Epithelial cell of esophagus (primary cell): Measurements from ENCODE around the gene HELZ.
"Not testable (repeated sequence)": the region's sequence is repeated elsewhere in the genome, so short reads cannot be mapped to it uniquely, and the experiment has no call there.

Source experiments
- DNase-seq: peaks from one replicate; pipeline ENCODE4 v3.0.0; 2010; ENCODE audit warnings: low read depth
- H3K4me3 ChIP-seq: 2 replicates; pipeline ENCODE4 v1.5.1; 2011; ENCODE audit warnings: mild to moderate bottlenecking, low read length, control low read depth
- CTCF ChIP-seq: IDR thresholded peaks from 2 replicates; pipeline ENCODE4 v1.5.1; 2011; ENCODE audit warnings: low read depth, mild to moderate bottlenecking, low read length, control low read depth, inconsistent platforms; ENCODE audit not compliant: insufficient read depth; ENCODE audit errors: missing control alignments

The HELZ gene

DNA sequence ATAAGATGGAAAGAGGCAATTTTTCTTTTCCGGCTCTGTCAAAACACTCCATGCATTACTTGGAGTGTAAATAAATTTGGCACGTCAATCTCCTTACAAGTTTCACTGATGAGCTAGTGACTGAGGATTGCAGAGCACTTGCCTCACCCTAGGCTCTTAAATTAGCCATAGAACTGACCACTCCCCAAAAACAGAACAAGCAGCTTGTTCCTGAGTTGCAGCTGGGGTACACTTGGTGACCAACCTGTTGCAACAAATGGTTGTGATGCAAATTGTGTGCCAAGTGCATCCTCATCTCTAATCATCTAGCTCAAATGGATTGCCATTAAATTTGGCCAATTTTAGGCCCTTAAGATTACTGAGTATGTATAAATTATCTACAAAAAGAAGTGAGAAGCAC is 133.7 kb downstream of the HELZ start:
- TF ChIP-seq CTCF, result no peak
- no peak for DNase-seq
- no peak overlapping the region for H3K4me3 ChIP-seq

DNA sequence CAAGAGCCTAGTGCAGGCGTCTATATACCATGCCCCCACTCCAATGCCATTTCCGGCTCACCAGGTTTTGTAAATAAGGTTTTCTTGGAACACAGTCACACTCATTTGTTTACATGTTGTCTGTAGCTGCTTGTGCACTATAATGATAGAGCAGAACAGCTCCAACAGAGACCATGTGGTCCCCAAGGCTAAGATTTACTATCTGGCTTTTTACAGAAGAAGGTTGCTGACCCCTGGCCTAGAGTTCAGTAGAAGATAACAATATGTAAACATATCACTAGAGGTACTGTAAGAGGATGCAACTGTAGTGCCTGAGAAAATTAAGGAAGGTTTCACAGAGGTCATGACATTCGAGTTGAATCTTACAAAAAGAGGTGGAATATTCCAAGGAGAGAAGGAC is 134.4 kb downstream of the HELZ start:
- DNase-seq, result no peak
- TF ChIP-seq CTCF, result no peak
- no peak overlapping the region for H3K4me3 ChIP-seq

GRCh38 chr17:67109111-67109510 is 135.9 kb downstream of the HELZ start:
- no peak for TF ChIP-seq CTCF
- H3K4me3 ChIP-seq, result no peak overlapping the region
- no peak for DNase-seq

DNA sequence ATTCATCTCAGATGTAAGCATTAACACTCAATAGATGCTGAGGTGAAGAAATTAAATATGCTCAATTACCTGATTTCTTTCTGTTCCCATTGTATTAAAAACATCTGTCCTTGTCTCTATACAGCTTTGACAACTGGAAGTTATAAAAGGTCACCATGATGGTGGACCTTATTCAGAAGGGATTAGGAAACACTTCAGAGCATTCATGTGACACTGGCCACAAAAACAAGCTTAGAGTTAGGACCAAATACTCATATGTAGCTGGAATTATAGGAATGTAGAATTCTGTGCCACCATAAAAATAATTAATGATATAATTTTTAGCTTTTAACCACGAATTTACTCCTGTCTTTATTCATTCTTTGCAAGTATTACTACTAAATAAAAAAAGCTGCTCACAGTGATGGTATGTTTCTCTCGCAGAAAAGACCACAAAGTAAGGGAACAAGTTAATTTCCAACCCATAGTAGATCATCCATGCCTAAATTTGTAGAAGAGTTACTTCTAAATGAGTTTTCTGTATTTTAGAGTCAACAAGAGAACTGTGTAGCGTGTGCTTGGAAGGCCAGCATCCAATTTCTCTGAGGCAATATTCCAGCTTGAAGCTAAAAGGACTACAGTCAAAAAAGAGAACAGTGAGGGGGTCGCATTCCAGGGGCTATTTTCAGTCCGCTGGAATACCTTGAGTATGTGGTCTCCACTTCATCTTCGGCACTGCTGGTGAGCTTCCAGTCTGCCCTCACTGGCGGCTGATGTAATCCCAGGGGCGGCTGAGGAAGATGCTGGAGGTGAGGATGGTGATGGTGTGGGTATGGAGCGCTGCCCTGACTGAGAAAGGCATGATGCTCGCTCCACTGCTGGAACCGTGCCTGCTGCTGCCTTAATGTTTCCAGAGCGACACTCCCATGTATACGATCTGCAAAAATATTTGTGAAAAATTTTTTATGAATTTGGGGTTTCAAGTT is 136.9 kb downstream of the HELZ start:
- DNase-seq, result no peak

DNA sequence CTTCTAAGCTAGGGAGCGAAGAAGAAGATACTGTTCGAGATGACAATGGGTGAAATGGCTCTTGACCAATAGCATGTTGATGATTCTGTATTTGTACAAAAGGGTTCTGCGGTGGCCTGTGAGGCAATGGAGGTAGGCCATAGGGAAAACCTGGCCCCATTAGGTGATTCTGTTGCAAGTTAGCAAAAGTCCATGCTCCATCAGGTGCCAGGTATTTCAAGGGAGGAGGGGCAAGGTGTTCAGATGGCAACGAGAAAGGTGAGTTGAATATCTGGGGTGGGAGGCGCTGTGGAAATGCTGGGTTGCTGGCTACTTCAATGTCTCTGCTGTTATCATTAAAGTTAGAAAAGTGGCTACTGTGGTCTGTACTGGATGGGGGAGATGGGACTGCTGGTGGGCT is 137.8 kb downstream of the HELZ start:
- DNase-seq, result no peak
- no peak for TF ChIP-seq CTCF
- no peak overlapping the region for H3K4me3 ChIP-seq

More for the DNA sequence above, 136.9 kb downstream of the HELZ start:
- H3K4me3 ChIP-seq, result no peak overlapping the region
- TF ChIP-seq CTCF, result no peak

GRCh38 chr17:67105213-67105612 is 139.8 kb downstream of the HELZ start:
- TF ChIP-seq CTCF, result no peak
- peak; percentile 60 for DNase-seq
- no peak overlapping the region for H3K4me3 ChIP-seq

DNA sequence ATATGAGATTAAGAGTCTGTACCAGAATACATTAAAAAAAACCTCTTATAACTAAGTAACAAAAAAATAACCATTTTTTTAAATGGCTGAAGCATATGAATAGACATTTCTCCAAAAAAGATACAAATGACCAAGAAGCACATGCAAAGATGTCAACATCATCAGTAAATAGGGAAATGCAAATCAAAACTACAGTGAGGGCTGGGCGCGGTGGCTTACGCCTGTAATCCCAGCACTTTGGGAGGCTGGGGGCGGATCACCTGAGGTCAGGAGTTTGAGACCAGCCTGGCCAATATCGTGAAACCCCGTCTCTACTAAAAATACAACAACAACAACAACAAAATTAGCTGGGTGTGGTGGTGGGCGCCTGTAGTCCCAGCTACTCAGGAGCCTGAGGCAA is 140.4 kb downstream of the HELZ start:
- H3K4me3 ChIP-seq, DNase-seq: not testable (repeated sequence)
